GM19397 (cell line): Measurements from ENCODE around the gene VRK3.

Source experiments
- ATAC-seq: cut with Tn5 transposase; IDR thresholded peaks from one replicate; pipeline ENCODE4 v1.9.1; 2021; ENCODE audit warnings: mild to moderate bottlenecking, moderate library complexity; ENCODE audit not compliant: unreplicated experiment

VRK3 gene

DNA sequence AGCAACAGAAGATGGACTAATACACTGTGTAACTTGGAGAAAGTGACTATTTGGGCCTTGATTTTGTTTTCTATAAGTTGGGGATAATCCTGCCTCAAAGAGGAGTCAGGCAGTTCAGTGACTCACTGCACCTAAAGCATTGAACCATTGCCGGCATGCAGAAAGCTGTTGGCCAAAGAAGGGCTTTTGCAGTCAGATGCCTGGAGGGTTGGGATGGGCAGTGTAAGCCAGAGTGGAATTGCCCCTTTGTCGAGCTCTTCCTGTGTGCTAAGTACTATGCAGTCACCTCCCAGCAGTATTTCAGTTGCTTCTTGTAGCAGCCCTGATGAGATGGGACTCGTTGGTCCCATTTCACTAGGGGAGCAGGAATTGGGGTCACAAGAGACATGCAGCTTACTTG is 11.7 kb upstream of the VRK3 start:
- ATAC-seq: no peak

GRCh38 chr19:50030937-50031336 is 5.8 kb upstream of the VRK3 start:
- no peak for ATAC-seq

GRCh38 chr19:50030225-50030624 is 5.1 kb upstream of the VRK3 start:
- no peak for ATAC-seq

- no peak for ATAC-seq
Observed at GRCh38 chr19:50026550-50026906, 1.4 kb upstream of the VRK3 start.

DNA sequence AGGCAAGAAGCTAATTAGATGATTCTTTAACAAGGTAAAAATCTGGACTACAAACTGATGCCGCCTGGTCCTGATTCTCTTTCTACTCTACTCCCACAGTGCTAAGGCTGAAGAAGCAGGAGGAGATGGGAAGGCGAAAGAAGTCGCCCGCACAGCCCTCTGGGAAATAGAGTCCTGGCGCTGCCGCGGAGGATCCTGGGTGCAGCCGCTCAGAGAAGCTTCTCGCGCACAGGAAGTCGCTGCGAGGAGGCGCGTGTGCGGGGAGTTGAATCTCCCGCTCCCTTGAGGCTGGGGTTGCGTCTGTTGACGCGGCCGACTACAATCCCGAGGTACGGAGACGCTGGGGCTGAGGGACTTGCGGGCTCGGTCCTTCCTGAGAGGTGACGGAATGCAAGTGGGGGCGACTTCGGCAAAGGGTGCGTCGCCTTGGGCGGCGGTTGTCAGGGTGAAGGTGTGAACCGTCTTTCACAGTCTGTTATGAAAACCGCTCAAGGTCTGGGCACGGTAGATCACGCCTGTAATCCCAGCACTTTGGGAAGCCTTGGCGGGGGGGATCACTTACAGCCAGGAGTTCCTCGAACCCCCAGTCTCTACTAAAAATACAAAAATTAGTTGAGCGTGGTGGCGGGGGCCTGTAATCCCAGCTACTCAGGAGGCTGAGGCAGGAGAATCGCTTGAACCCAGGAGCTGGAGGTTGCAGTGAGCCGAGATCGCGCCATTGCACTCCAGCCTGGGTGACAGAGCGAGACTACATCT is 800 bp upstream of the VRK3 start, which contains the start of gene ZNF473:
Gene ZNF473 (plus strand): TSS at position 212 of the 756 bp plus-strand sequence. CDS start 5,078 bp downstream, outside the sequence.
- ATAC-seq: peak; percentile 57

DNA sequence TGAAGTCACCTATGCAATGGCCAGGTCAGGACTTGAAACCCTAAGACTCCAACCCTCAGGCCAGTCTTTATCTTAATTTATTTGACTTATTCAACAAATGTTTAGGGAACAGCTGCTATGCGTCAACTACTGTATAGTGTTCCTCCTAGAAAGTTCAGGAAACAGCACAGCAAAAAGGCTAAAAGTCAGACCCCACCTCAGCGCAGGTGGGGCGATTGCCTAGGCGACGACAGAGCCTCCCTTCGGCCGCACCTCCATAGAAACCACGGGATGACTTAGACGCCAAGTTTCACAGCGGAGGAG is 502 bp downstream of the VRK3 start:
- peak; percentile 3 for ATAC-seq

- ATAC-seq: no peak
Observed at GRCh38 chr19:50022823-50023222, 2.3 kb downstream of the VRK3 start.

DNA sequence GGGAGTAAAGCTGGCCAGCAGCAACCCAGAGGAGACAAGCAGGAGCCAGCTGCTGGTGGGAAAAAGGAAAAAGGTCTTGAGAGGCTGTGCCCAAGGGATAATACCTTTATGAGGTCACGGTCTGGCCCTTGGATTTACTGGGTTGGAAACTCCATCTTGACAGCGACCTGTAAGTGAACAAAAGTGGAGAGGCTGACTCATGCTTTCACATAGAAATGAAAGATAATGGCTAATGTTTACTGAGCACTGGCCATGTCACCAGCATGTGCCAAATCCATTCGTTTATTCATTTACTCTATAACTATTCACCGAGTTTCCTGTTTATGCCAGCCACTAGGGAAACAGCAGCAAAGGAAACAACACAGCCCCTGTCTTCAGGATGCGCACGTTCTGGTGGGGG is 4.7 kb downstream of the VRK3 start:
- no peak for ATAC-seq

DNA sequence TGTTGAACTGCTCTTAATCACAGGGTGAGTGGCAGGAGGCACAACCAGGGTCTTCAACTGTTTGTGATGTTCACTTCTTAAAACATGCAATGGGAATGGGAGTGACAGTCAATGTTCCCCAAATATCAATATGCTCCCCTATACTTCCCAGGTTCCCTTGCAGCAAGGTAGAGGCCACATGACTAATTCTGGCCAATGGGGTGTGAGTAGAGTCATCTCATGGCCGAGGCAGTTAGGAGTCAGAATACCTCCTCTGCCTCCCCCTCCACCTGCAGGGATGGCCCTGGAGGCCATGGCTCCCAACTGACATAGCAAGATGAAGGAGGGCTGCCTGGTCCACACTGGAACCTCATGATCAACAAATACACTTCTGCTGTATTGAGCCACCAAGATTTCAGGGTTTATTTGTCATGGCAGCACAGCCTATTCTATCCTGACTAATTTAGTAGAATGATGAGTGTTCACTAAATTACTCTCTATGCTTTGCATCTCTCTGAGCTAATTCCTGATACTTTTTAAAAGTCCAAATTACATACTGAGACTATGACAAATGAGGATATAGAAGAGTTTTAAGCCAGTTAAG is 8.9 kb downstream of the VRK3 start:
- ATAC-seq: no peak

DNA sequence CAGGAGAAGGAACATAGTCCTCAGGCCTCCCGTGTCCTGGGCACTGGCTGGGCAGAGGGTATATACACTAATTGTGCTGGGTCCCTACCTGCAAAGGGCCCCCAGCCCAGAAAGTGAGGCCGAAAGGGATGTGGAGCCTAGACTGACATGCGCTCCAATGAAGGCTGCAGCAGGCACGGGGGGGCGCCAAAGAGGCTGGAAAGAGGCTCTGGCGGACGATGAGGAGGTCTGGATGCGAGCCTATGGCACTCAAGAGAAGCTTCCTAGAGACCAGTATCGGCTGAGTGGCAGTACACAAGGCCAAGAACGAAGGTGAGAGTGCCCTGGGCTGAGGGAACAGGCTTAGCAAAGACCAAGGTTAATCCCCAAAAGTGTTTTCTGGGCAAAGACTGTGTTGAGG is 16.6 kb downstream of the VRK3 start:
- no peak for ATAC-seq

- ATAC-seq: no peak
Observed at GRCh38 chr19:50007947-50008346, 17.2 kb downstream of the VRK3 start.

GRCh38 chr19:50007170-50007569 is 18.0 kb downstream of the VRK3 start:
- ATAC-seq: no peak

DNA sequence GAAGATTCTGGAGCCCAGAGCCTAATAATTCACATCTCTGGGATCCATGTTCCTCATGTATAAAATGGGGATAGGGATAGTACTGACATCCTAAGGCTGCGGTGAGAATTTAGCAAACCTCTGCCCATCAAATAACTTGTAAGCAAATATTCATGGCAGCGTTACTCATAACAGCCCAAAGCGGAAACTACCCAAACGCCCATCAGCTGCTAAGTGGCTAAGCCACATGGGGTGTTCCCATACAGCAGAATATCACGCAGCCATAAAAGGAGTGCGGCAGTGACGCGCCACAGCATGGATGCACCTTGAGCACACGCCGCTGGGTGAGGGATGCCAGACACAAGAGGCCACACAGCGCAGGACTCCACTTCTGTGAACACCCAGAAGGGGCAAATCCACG is 19.7 kb downstream of the VRK3 start:
- ATAC-seq: no peak

DNA sequence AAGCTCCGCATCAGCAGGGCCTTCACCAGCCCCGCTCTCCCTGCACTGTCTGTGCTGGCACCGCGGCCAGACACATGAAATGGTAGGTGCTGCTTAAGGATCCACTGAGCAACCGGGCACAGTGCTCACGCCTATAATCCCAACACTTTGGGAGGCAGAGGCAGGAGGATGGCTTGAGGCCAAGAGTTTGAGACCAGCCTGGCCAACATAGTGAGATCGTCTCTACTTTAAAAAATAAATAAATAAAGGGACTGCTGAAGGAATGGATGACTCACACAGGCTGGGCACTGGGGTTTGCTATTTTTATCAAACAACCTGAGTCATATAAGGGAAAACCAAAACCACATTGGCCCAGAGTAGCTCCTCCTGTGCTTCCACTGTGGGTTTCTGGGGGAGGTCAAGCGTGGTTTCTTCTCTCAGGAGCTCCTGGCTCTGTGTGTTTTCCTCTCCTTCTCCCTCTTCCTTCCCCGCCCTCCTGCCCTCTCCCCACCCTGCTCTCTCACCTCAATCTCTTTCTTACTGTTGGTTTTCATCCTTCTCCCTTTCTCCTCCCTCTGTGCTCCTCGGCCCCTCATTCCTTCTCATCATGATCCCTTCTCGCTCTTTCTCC is 21.3 kb downstream of the VRK3 start:
- ATAC-seq: no peak

- ATAC-seq: no peak
Observed at GRCh38 chr19:50003254-50003788, 21.9 kb downstream of the VRK3 start.

GRCh38 chr19:50002386-50002960 is 22.7 kb downstream of the VRK3 start:
- ATAC-seq: no peak

- ATAC-seq: no peak
Observed at GRCh38 chr19:50001775-50002174, 23.4 kb downstream of the VRK3 start.

- no peak for ATAC-seq
Observed at GRCh38 chr19:50000841-50001557, 24.2 kb downstream of the VRK3 start.

- ATAC-seq: no peak
Observed at GRCh38 chr19:50000038-50000840, 24.9 kb downstream of the VRK3 start.

- no peak for ATAC-seq
Observed at GRCh38 chr19:49999371-50000010, 25.7 kb downstream of the VRK3 start.
